GM13976 (cell line): Measurements from ENCODE around the gene BCL6B.

Experiments
- DNase-seq: peaks from one replicate; pipeline ENCODE4 v3.0.0; 2012; ENCODE audit warnings: low spot score
- CTCF ChIP-seq: IDR thresholded peaks from 2 replicates; pipeline ENCODE4 v1.5.1; 2012; ENCODE audit warnings: borderline replicate concordance, mild to moderate bottlenecking; ENCODE audit not compliant: insufficient read depth; ENCODE audit errors: extremely low read depth, missing control alignments, control extremely low read depth
- in situ Hi-C: fragments of 300-500 bp; cut with MboI; formaldehyde crosslinking; loops from one replicate; pipeline ENCODE4 v1.12.0; 2022; ENCODE audit warnings: low sequenced_read_pairs, mixed read lengths, inconsistent platforms; ENCODE audit not compliant: unreplicated experiment

BCL6B gene

GRCh38 chr17:7016886-7017826, 5.7 kb upstream of the BCL6B start:
- DNase-seq = no peak
- in situ Hi-C loops = loop anchor here (25.0 kb wide), 1 partner anchor 355 kb away; the partner anchor contains the start of genes C17orf100 and MED31
- no peak for TF ChIP-seq CTCF

GRCh38 chr17:7017827-7018200, 5.0 kb upstream of the BCL6B start:
- TF ChIP-seq CTCF = no peak
- in situ Hi-C loops = loop anchor here (25.0 kb wide), 1 partner anchor 356 kb away; the partner anchor contains the start of genes C17orf100 and MED31
- DNase-seq = no peak

GRCh38 chr17:7018331-7018964, 4.4 kb upstream of the BCL6B start:
- DNase-seq = no peak
- TF ChIP-seq CTCF = no peak
- in situ Hi-C loops = loop anchor here (25.0 kb wide), 1 partner anchor 356 kb away; the partner anchor contains the start of genes C17orf100 and MED31

GRCh38 chr17:7019367-7019766, 3.5 kb upstream of the BCL6B start:
- no peak for DNase-seq
- TF ChIP-seq CTCF = no peak
- in situ Hi-C loops = loop anchor here (25.0 kb wide), 1 partner anchor 357 kb away; the partner anchor contains the start of genes C17orf100 and MED31

GRCh38 chr17:7019839-7020519, 2.9 kb upstream of the BCL6B start:
- in situ Hi-C loops = loop anchor here (25.0 kb wide), 1 partner anchor 358 kb away; the partner anchor contains the start of genes C17orf100 and MED31
- TF ChIP-seq CTCF = no peak
- DNase-seq = no peak
